ENCODE measurements around the gene SCD5. TPM values are rescaled to one million over a fixed set of nuclear protein-coding genes. Genes with fewer than 3 reads are reported as not detected.

SCD5 gene
- total RNA-seq, 1 donor from 2014 or later, result 61.7 TPM

DNA sequence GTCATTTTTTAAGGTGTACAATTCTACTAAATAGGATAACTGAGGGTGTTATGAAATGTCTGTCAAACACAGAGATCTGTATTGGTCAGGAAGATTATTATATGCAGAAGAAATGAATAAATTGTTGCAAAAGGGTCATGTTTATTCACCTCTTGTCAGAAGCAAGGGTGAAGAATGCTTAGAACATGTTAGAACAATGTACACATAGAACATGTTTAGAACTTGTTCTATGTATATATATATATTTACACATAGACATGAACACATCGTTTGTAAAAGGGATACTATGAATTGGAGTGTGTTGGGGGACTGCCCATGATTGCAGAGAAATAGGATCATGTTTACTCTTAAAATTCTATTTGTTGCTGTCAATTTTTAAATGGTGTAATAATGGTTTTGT, 208.8 kb downstream of the SCD5 start:
- Histone ChIP-seq H2AFZ (ENCODE audit: low read depth, low read length) (no peak overlapping the region), H4K20me1 (ENCODE audit: insufficient read depth, low read length) (no peaks in the 10 kb centered on the region), H3K9ac (ENCODE audit: low read length) (no peak overlapping the region), H3K9me3 (ENCODE audit: insufficient read depth, low read depth, low read length) (no peaks in the 10 kb centered on the region), H3K4me1 (ENCODE audit: insufficient read depth, low read length) (no peaks in the 10 kb centered on the region), H3K4me3 (ENCODE audit: insufficient read depth, low read depth, low read length) (no peak overlapping the region), H3K36me3 (ENCODE audit: insufficient read depth, low read length) (no peaks in the 10 kb centered on the region), H3K79me2 (ENCODE audit: insufficient read depth, low read length) (no peaks in the 10 kb centered on the region), H3K27me3 (ENCODE audit: insufficient read depth, low read length) (peaks cover 22% of the 10 kb centered on the region), H3K27ac (ENCODE audit: low read depth, low read length) (no peak overlapping the region), H3K4me2 (ENCODE audit: low read length) (no peak overlapping the region)
- no peak for TF ChIP-seq EZH2 (IDR thresholded peaks at IDR 0.05; ENCODE audit: insufficient read depth, low read length)
- TF ChIP-seq, protein P1, sequence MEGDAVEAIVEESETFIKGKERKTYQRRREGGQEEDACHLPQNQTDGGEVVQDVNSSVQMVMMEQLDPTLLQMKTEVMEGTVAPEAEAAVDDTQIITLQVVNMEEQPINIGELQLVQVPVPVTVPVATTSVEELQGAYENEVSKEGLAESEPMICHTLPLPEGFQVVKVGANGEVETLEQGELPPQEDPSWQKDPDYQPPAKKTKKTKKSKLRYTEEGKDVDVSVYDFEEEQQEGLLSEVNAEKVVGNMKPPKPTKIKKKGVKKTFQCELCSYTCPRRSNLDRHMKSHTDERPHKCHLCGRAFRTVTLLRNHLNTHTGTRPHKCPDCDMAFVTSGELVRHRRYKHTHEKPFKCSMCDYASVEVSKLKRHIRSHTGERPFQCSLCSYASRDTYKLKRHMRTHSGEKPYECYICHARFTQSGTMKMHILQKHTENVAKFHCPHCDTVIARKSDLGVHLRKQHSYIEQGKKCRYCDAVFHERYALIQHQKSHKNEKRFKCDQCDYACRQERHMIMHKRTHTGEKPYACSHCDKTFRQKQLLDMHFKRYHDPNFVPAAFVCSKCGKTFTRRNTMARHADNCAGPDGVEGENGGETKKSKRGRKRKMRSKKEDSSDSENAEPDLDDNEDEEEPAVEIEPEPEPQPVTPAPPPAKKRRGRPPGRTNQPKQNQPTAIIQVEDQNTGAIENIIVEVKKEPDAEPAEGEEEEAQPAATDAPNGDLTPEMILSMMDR (IDR thresholded peaks at IDR 0.05; ENCODE audit: insufficient read depth, low read depth, low read length), result no peak
- H3K36me3 Mint-ChIP-seq (ENCODE audit: low read depth, unreplicated experiment), result peaks cover 2% of the 10 kb centered on the region
- H3K4me3 Mint-ChIP-seq (ENCODE audit: unreplicated experiment), result no peak overlapping the region
- no peak for DNase-seq (ENCODE audit: low read depth)
- H3K27ac Mint-ChIP-seq (ENCODE audit: unreplicated experiment), result no peak overlapping the region
- H3K9me3 Mint-ChIP-seq (ENCODE audit: unreplicated experiment), result no peaks in the 10 kb centered on the region
- FAIRE-seq, result no peak
- H3K4me1 Mint-ChIP-seq (ENCODE audit: low read depth, unreplicated experiment), result peaks cover 5% of the 10 kb centered on the region
- peaks cover 15% of the 10 kb centered on the region for H3K27me3 Mint-ChIP-seq (ENCODE audit: low read depth, unreplicated experiment)

DNA sequence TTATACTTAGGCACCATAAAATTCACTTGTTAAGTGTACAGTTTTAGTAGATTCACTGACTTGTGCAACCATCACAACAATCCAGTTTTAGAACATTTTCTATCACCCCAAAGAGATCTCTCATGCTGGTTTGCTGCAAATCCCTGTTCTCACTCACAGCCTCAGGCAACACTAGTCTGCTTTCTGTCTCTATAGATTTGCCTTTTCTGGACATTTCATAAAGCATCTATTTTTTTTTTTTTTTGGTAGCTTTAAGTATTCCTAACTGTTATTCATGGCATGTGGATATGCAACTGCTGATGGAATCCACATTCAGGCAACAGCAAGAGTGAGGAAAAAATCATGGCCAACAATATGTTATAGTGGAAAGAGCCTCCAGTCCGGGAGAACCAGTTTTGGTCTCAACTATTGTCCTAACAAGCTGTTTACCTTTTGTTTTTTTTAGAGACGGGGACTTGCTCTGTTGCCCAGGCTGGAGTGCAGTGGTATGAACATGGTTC, 209.8 kb downstream of the SCD5 start:
- no peak for DNase-seq (ENCODE audit: low read depth)
- no peak overlapping the region for H3K27ac Mint-ChIP-seq (ENCODE audit: unreplicated experiment)
- Histone ChIP-seq H3K27me3 (ENCODE audit: insufficient read depth, low read length) (peaks cover 24% of the 10 kb centered on the region), H3K36me3 (ENCODE audit: insufficient read depth, low read length) (no peaks in the 10 kb centered on the region), H3K4me3 (ENCODE audit: insufficient read depth, low read depth, low read length) (no peak overlapping the region), H3K9me3 (ENCODE audit: insufficient read depth, low read depth, low read length) (no peaks in the 10 kb centered on the region), H3K79me2 (ENCODE audit: insufficient read depth, low read length) (no peaks in the 10 kb centered on the region), H2AFZ (ENCODE audit: low read depth, low read length) (no peak overlapping the region), H3K4me1 (ENCODE audit: insufficient read depth, low read length) (no peaks in the 10 kb centered on the region), H3K27ac (ENCODE audit: low read depth, low read length) (no peak overlapping the region), H3K9ac (ENCODE audit: low read length) (no peak overlapping the region), H3K4me2 (ENCODE audit: low read length) (no peak overlapping the region), H4K20me1 (ENCODE audit: insufficient read depth, low read length) (no peaks in the 10 kb centered on the region)
- peaks cover 15% of the 10 kb centered on the region for H3K27me3 Mint-ChIP-seq (ENCODE audit: low read depth, unreplicated experiment)
- no peaks in the 10 kb centered on the region for H3K4me1 Mint-ChIP-seq (ENCODE audit: low read depth, unreplicated experiment)
- TF ChIP-seq, protein P1 (IDR thresholded peaks at IDR 0.05; ENCODE audit: insufficient read depth, low read depth, low read length), result no peak
- no peak for TF ChIP-seq EZH2 (IDR thresholded peaks at IDR 0.05; ENCODE audit: insufficient read depth, low read length)
- no peaks in the 10 kb centered on the region for H3K9me3 Mint-ChIP-seq (ENCODE audit: unreplicated experiment)
- peaks cover 2% of the 10 kb centered on the region for H3K36me3 Mint-ChIP-seq (ENCODE audit: low read depth, unreplicated experiment)
- no peak overlapping the region for H3K4me3 Mint-ChIP-seq (ENCODE audit: unreplicated experiment)
- FAIRE-seq, result no peak

DNA sequence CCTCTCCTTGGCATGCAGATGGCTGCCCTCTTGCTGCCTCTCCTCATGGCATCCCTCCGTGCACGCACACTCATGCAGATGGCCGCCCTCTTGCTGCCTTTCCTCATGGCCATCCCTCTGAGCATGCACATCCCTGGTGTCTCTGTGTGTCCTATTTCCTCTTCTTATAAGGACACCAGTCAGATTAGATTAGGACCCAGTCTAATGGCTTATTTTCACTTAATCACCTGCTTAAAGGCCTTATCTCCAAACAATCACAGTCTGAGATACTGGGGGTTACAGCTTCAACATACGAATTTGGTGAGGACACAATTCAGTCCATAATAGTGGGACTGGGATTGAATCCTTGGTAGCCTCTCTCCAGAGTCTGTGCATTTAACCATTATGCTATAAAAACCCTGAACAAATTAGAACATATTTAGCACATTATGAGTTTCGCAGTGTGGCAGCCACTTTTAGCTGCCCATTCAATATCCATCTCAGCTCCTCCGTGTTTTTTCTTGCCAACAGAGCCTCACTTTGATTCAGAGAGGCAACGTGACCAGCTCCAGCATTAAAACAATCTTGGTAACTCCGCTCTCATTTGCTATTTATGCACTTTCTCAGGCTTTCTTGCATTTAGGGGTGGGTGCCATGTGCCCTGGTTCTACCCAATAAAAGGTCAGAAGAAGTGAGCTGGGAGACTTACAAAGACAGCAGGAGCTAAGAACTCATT, 210.6 kb downstream of the SCD5 start:
- Histone ChIP-seq H3K27ac (ENCODE audit: low read depth, low read length) (no peak overlapping the region), H3K4me3 (ENCODE audit: insufficient read depth, low read depth, low read length) (no peak overlapping the region), H3K27me3 (ENCODE audit: insufficient read depth, low read length) (peaks cover 19% of the 10 kb centered on the region), H3K9ac (ENCODE audit: low read length) (no peak overlapping the region), H3K36me3 (ENCODE audit: insufficient read depth, low read length) (no peaks in the 10 kb centered on the region), H3K4me1 (ENCODE audit: insufficient read depth, low read length) (no peaks in the 10 kb centered on the region), H3K79me2 (ENCODE audit: insufficient read depth, low read length) (no peaks in the 10 kb centered on the region), H3K9me3 (ENCODE audit: insufficient read depth, low read depth, low read length) (no peaks in the 10 kb centered on the region), H2AFZ (ENCODE audit: low read depth, low read length) (no peak overlapping the region), H3K4me2 (ENCODE audit: low read length) (no peak overlapping the region), H4K20me1 (ENCODE audit: insufficient read depth, low read length) (no peaks in the 10 kb centered on the region)
- no peaks in the 10 kb centered on the region for H3K9me3 Mint-ChIP-seq (ENCODE audit: unreplicated experiment)
- peaks cover 15% of the 10 kb centered on the region for H3K27me3 Mint-ChIP-seq (ENCODE audit: low read depth, unreplicated experiment)
- no peak for TF ChIP-seq EZH2 (IDR thresholded peaks at IDR 0.05; ENCODE audit: insufficient read depth, low read length)
- TF ChIP-seq, protein P1 (IDR thresholded peaks at IDR 0.05; ENCODE audit: insufficient read depth, low read depth, low read length), result no peak
- no peak overlapping the region for H3K4me3 Mint-ChIP-seq (ENCODE audit: unreplicated experiment)
- DNase-seq (ENCODE audit: low read depth) (no peak), FAIRE-seq (no peak)
- no peaks in the 10 kb centered on the region for H3K4me1 Mint-ChIP-seq (ENCODE audit: low read depth, unreplicated experiment)
- H3K36me3 Mint-ChIP-seq (ENCODE audit: low read depth, unreplicated experiment), result peaks cover 2% of the 10 kb centered on the region
- no peak overlapping the region for H3K27ac Mint-ChIP-seq (ENCODE audit: unreplicated experiment)

Data from astrocyte (in vitro differentiated cells and primary cell).